GM23338 (cell line): Measurements from ENCODE around the gene TENT5C. TPM values are rescaled to one million over a fixed set of nuclear protein-coding genes. Genes with fewer than 3 reads are reported as not detected.

Experiments used
- ATAC-seq: fragments of 200-7000 bp; cut with Tn5 transposase; 3 replicates; pipeline ENCODE4 v1.9.1; 2020
- DNase-seq: peaks from one replicate; pipeline ENCODE4 v3.0.0-alpha.2; 2015; ENCODE audit warnings: low spot score
- H2AFZ ChIP-seq: fragments of 200-600 bp; sonication (generic); 2 replicates; pipeline ENCODE4 v1.8.0; 2016; ENCODE audit warnings: antibody characterized with exemption, mild to moderate bottlenecking, moderate library complexity
- H3F3A ChIP-seq: fragments of 200-600 bp; sonication (generic); replicated peaks from 2 replicates; pipeline ENCODE4 v1.8.0; 2017; ENCODE audit warnings: antibody characterized with exemption, mixed run types, low read depth
- H3K27ac ChIP-seq: fragments of 200-600 bp; sonication (generic); 2 replicates; pipeline ENCODE4 v1.6.1; 2016; ENCODE audit warnings: low read depth
- H3K27me3 ChIP-seq: fragments of 200-600 bp; sonication (generic); 2 replicates; pipeline ENCODE4 v1.8.0; 2016; ENCODE audit warnings: mild to moderate bottlenecking, mixed run types, moderate library complexity; ENCODE audit not compliant: insufficient read depth
- H3K36me3 ChIP-seq: fragments of 200-600 bp; sonication (generic); 2 replicates; pipeline ENCODE4 v1.8.0; 2016; ENCODE audit warnings: mild to moderate bottlenecking; ENCODE audit not compliant: insufficient read depth
- H3K4me1 ChIP-seq: fragments of 200-600 bp; sonication (generic); 2 replicates; pipeline ENCODE4 v1.8.0; 2016; ENCODE audit warnings: mild to moderate bottlenecking, moderate library complexity; ENCODE audit not compliant: insufficient read depth
- H3K4me2 ChIP-seq: fragments of 200-600 bp; sonication (generic); 2 replicates; pipeline ENCODE4 v1.7.1; 2017; ENCODE audit warnings: mixed run types
- H3K4me3 ChIP-seq: fragments of 200-600 bp; sonication (generic); 2 replicates; pipeline ENCODE4 v1.6.1; 2016; ENCODE audit warnings: mixed run types
- H3K79me2 ChIP-seq: fragments of 200-600 bp; sonication (generic); replicated peaks from 2 replicates; pipeline ENCODE4 v1.8.0; 2017; ENCODE audit warnings: mild to moderate bottlenecking; ENCODE audit not compliant: insufficient read depth
- H3K9me2 ChIP-seq: fragments of 200-600 bp; sonication (generic); 2 replicates; pipeline ENCODE4 v1.8.0; 2017; ENCODE audit not compliant: insufficient read depth
- H4K20me1 ChIP-seq: fragments of 200-600 bp; sonication (generic); replicated peaks from 2 replicates; pipeline ENCODE4 v1.8.0; 2017; ENCODE audit warnings: mild to moderate bottlenecking; ENCODE audit not compliant: insufficient read depth
- H3K27ac Mint-ChIP-seq: 2 replicates; pipeline ENCODE4 v1.8.0; 2020; ENCODE audit warnings: inconsistent platforms, mild to moderate bottlenecking, moderate library complexity, mixed read lengths
- H3K27me3 Mint-ChIP-seq: 3 replicates; pipeline ENCODE4 v1.8.0; 2022; ENCODE audit warnings: low read depth, mild to moderate bottlenecking, moderate library complexity, mixed read lengths, inconsistent platforms; ENCODE audit not compliant: insufficient read depth, poor library complexity
- H3K36me3 Mint-ChIP-seq: 3 replicates; pipeline ENCODE4 v1.8.0; 2021; ENCODE audit warnings: low read depth, mild to moderate bottlenecking, inconsistent platforms, moderate library complexity, mixed read lengths
- H3K4me1 Mint-ChIP-seq: 3 replicates; pipeline ENCODE4 v1.8.0; 2020; ENCODE audit warnings: mild to moderate bottlenecking, inconsistent platforms, mixed read lengths
- H3K4me3 Mint-ChIP-seq: 3 replicates; pipeline ENCODE4 v1.8.0; 2021; ENCODE audit warnings: moderate library complexity, mild to moderate bottlenecking, inconsistent platforms, mixed read lengths
- H3K9me3 Mint-ChIP-seq: 3 replicates; pipeline ENCODE4 v1.8.0; 2020; ENCODE audit warnings: moderate library complexity, mild to moderate bottlenecking, inconsistent platforms, mixed read lengths
- EZH2 ChIP-seq: fragments of 200-600 bp; sonication (generic); IDR thresholded peaks from one replicate; pipeline ENCODE4 v1.8.0; 2017; ENCODE audit warnings: antibody characterized with exemption, mild to moderate bottlenecking, low read depth; ENCODE audit not compliant: unreplicated experiment
- JUNB ChIP-seq: IDR thresholded peaks from one replicate; pipeline ENCODE4 v1.6.1; 2016; ENCODE audit warnings: antibody characterized with exemption; ENCODE audit not compliant: unreplicated experiment
- NANOG ChIP-seq: IDR thresholded peaks from 2 replicates; pipeline ENCODE4 v1.6.1; 2016; ENCODE audit warnings: antibody characterized with exemption, borderline replicate concordance
- POLR2AphosphoS5 ChIP-seq: IDR thresholded peaks from 2 replicates; pipeline ENCODE4 v1.6.1; 2016; ENCODE audit warnings: antibody characterized with exemption, low read depth
- STAT1 ChIP-seq: IDR thresholded peaks from one replicate; pipeline ENCODE4 v1.6.1; 2016; ENCODE audit warnings: antibody characterized with exemption; ENCODE audit not compliant: unreplicated experiment
- ZNF114 ChIP-seq: fragments of 250-450 bp; sonication (Bioruptor Pico); IDR thresholded peaks from 2 replicates; pipeline ENCODE4 v1.5.0; 2020; ENCODE audit warnings: mild to moderate bottlenecking, moderate library complexity
- ZNF331 ChIP-seq: fragments of 250-450 bp; sonication (Bioruptor Pico); IDR thresholded peaks from 2 replicates; pipeline ENCODE4 v1.5.0; 2020; ENCODE audit warnings: low read depth, mild to moderate bottlenecking, moderate library complexity
- polyA plus RNA-seq: library from polyadenylated mRNA; unstranded; fragments of >200 nt; fragmentation: Nextera tagmentation; extraction: Ambion mirVana; gene quantifications from 2 replicates; pipeline ENCODE4 v1.2.1, GENCODE V29; 2016
- total RNA-seq: library from RNA; depleted of rRNA; stranded (reverse); fragments of >200 nt; shearing (Covaris generic); gene quantifications from 2 replicates; pipeline ENCODE4 v1.2.3, GENCODE V29; 2014
- TF ChIP-seq, protein P1 (sequence below): IDR thresholded peaks from one replicate; pipeline ENCODE4 v1.6.1; 2018; ENCODE audit warnings: antibody characterized with exemption; ENCODE audit not compliant: unreplicated experiment
- TF ChIP-seq, protein P2 (sequence below), 2 experiments: fragments of 200-600 bp in 1 of 2; sonication (generic) in 1 of 2; conservative IDR thresholded peaks; 2 replicates each; pipeline versions ENCODE4 v1.5.1 to v1.6.1; 2016 to 2017; ENCODE audit warnings: antibody characterized with exemption in 2 of 2, low read depth in 2 of 2, mild to moderate bottlenecking in 2 of 2, moderate library complexity in 1 of 2
- TF ChIP-seq, protein P3 (sequence below): IDR thresholded peaks from 2 replicates; pipeline ENCODE4 v1.6.1; 2016; ENCODE audit warnings: antibody characterized with exemption

Gene TENT5C
- total and polyA plus RNA-seq, 2 experiments from 2014 or later, result 0.23 to 0.80 TPM

DNA sequence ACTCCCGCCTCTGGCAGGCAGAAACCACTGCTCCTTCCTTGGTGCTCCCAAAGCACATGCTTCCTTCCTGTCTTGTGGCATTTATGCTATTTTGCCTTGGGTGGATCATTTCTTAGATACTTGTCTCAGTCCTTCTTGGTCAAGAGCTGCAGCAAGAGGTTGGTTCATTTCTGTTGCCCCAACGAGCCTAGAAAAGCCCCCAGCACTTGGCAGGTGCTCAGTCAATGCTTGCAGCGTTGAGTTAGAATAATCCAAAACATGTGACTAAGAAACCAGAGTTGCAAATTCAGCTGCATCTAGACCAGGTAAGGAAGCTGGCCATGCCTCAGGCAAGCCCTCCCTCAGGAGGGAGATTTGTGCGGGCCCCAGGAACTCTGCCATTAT is 42.4 kb upstream of the TENT5C start (continued):
- TF ChIP-seq, protein P1, sequence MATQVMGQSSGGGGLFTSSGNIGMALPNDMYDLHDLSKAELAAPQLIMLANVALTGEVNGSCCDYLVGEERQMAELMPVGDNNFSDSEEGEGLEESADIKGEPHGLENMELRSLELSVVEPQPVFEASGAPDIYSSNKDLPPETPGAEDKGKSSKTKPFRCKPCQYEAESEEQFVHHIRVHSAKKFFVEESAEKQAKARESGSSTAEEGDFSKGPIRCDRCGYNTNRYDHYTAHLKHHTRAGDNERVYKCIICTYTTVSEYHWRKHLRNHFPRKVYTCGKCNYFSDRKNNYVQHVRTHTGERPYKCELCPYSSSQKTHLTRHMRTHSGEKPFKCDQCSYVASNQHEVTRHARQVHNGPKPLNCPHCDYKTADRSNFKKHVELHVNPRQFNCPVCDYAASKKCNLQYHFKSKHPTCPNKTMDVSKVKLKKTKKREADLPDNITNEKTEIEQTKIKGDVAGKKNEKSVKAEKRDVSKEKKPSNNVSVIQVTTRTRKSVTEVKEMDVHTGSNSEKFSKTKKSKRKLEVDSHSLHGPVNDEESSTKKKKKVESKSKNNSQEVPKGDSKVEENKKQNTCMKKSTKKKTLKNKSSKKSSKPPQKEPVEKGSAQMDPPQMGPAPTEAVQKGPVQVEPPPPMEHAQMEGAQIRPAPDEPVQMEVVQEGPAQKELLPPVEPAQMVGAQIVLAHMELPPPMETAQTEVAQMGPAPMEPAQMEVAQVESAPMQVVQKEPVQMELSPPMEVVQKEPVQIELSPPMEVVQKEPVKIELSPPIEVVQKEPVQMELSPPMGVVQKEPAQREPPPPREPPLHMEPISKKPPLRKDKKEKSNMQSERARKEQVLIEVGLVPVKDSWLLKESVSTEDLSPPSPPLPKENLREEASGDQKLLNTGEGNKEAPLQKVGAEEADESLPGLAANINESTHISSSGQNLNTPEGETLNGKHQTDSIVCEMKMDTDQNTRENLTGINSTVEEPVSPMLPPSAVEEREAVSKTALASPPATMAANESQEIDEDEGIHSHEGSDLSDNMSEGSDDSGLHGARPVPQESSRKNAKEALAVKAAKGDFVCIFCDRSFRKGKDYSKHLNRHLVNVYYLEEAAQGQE, result no peak
- TF ChIP-seq ZNF114 (CRISPR knock-in tag) (no peak), JUNB (no peak)

DNA sequence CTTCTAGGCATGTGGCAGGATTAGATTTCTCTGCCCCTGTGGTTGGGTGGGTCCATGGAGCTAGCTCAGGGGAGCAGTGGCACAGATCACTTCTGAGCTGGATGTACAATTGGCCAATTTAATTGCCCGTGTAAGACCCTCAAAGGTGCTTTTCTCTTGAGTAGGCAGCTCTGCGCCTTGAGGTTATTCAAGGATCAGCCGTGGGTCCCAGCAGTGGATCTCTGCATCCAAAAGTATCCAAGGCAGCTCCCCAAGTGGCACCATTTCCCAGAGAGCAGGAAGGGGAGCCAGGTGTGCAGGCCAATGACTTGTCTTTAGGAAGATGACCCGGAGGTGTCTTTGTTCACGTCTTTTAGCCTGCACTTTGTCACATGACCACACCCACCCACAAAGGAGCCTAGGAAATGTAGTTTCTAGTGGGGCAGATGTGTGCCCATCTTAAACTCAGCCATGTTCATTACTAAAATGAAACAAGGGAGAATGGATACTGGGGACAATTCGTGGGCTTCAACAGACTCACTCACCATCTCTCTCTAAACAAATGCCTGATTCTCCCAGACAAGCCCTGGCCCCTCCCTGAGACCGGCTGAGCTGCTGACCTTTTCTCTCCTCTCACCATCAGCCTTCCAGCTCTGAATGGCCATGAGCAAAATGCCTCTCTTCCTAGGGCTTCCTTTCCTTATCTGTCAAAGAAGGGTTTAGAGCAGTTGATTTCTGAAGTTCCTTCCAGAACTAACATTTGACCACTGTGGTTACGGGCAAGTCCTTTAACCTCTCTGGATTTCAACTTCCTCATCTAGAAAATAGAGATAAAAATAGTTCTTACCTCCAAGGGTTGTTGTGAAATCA is 41.4 kb upstream of the TENT5C start:
- 0 out of 2 replicates have a peak overlapping the region, but pooled peaks have one; percentile 14 for H2AFZ ChIP-seq
- H3K27ac ChIP-seq, result no peak overlapping the region
- no peaks in the 10 kb centered on the region for H3F3A ChIP-seq
- Mint-ChIP-seq H3K4me1 (peaks cover 2% of the 10 kb centered on the region; the same call in 1 of the 3 replicates), H3K27ac (no peak overlapping the region), H3K4me3 (no peak overlapping the region), H3K36me3 (peaks cover 4% of the 10 kb centered on the region; the same call in 1 of the 3 replicates), H3K27me3 (peaks cover 4% of the 10 kb centered on the region), H3K9me3 (peaks cover 7% of the 10 kb centered on the region)
- no peaks in the 10 kb centered on the region for H3K79me2 ChIP-seq
- H3K36me3 ChIP-seq, result no peaks in the 10 kb centered on the region
- no peaks in the 10 kb centered on the region for H3K4me1 ChIP-seq
- no peak for DNase-seq
- no peak overlapping the region for H3K4me2 ChIP-seq
- no peaks in the 10 kb centered on the region; the same call in 1 of the 2 replicates for H3K9me2 ChIP-seq
- no peaks in the 10 kb centered on the region for H4K20me1 ChIP-seq
- no peak for ATAC-seq
- no peak overlapping the region for H3K4me3 ChIP-seq
- H3K27me3 ChIP-seq, result no peaks in the 10 kb centered on the region
- TF ChIP-seq, protein P1, result no peak
- TF ChIP-seq POLR2AphosphoS5 (no peak), JUNB (no peak), EZH2 (no peak), ZNF331 (no peak), NANOG (no peak), STAT1 (no peak)
- TF ChIP-seq, protein P2, sequence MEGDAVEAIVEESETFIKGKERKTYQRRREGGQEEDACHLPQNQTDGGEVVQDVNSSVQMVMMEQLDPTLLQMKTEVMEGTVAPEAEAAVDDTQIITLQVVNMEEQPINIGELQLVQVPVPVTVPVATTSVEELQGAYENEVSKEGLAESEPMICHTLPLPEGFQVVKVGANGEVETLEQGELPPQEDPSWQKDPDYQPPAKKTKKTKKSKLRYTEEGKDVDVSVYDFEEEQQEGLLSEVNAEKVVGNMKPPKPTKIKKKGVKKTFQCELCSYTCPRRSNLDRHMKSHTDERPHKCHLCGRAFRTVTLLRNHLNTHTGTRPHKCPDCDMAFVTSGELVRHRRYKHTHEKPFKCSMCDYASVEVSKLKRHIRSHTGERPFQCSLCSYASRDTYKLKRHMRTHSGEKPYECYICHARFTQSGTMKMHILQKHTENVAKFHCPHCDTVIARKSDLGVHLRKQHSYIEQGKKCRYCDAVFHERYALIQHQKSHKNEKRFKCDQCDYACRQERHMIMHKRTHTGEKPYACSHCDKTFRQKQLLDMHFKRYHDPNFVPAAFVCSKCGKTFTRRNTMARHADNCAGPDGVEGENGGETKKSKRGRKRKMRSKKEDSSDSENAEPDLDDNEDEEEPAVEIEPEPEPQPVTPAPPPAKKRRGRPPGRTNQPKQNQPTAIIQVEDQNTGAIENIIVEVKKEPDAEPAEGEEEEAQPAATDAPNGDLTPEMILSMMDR (conservative IDR thresholded peaks at IDR 0.05; ENCODE audit: low read depth in 2 of 2), result no peak
- TF ChIP-seq, protein P3, sequence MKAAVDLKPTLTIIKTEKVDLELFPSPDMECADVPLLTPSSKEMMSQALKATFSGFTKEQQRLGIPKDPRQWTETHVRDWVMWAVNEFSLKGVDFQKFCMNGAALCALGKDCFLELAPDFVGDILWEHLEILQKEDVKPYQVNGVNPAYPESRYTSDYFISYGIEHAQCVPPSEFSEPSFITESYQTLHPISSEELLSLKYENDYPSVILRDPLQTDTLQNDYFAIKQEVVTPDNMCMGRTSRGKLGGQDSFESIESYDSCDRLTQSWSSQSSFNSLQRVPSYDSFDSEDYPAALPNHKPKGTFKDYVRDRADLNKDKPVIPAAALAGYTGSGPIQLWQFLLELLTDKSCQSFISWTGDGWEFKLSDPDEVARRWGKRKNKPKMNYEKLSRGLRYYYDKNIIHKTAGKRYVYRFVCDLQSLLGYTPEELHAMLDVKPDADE, result no peak
